MCF 10A (cell line): ENCODE measurements around the gene SHANK1. TPM values are rescaled to one million over a fixed set of nuclear protein-coding genes. Genes with fewer than 3 reads are reported as not detected.

Experiments used
- BruUV-seq: library from RNA; stranded (reverse); fragments of 400-500 nt; replicated peaks from 2 replicates; lab custom pipeline; 2021; lab: Mats Ljungman, UMichigan
- CTCF ChIA-PET: fragments of 300-600 bp; sonication (Branson Sonifier 250); formaldehyde crosslinking; extraction: SDS; loops from one replicate; lab custom pipeline; 2021; ENCODE audit warnings: antibody characterized with exemption, inconsistent platforms; lab: Yijun Ruan, JAX
- POLR2A ChIA-PET: fragments of 300-600, 350-650 bp; sonication (Branson Sonifier 250); formaldehyde crosslinking; extraction: SDS; loops from one replicate; lab custom pipeline; 2020; ENCODE audit warnings: antibody characterized with exemption, inconsistent platforms; lab: Yijun Ruan, JAX
- DNase-seq: peaks from one replicate; pipeline ENCODE4 v3.0.0-alpha.2; 2018; ENCODE audit not compliant: unreplicated experiment
- H3K27ac Mint-ChIP-seq: one replicate; pipeline ENCODE4 v1.8.0; 2022; ENCODE audit warnings: mild to moderate bottlenecking, low read depth, mixed read lengths; ENCODE audit not compliant: unreplicated experiment
- H3K27me3 Mint-ChIP-seq: one replicate; pipeline ENCODE4 v1.8.0; 2022; ENCODE audit warnings: mixed read lengths; ENCODE audit not compliant: insufficient read depth, unreplicated experiment
- H3K36me3 Mint-ChIP-seq: one replicate; pipeline ENCODE4 v1.8.0; 2022; ENCODE audit warnings: mild to moderate bottlenecking, moderate library complexity, mixed read lengths; ENCODE audit not compliant: insufficient read depth, unreplicated experiment
- H3K4me1 Mint-ChIP-seq: one replicate; pipeline ENCODE4 v1.8.0; 2022; ENCODE audit warnings: mixed read lengths; ENCODE audit not compliant: insufficient read depth, unreplicated experiment
- H3K4me3 Mint-ChIP-seq: one replicate; pipeline ENCODE4 v1.8.0; 2022; ENCODE audit warnings: mild to moderate bottlenecking, moderate library complexity, mixed read lengths; ENCODE audit not compliant: unreplicated experiment
- H3K9me3 Mint-ChIP-seq: one replicate; pipeline ENCODE4 v1.8.0; 2022; ENCODE audit warnings: mixed read lengths; ENCODE audit not compliant: unreplicated experiment
- intact Hi-C: fragments of 100-400 bp; cut with micrococcal nuclease; formaldehyde crosslinking; loops from 2 replicates; pipeline ENCODE4 v1.14.1; 2022
- total RNA-seq: library from RNA; stranded (reverse); gene quantifications from 2 replicates; pipeline ENCODE4 v1.2.3, GENCODE V29; 2022
- TF ChIP-seq, protein P1 (sequence below): fragments of 200-600 bp; IDR thresholded peaks from one replicate; pipeline ENCODE4 v1.8.0; 2022; ENCODE audit warnings: antibody characterized with exemption, mild to moderate bottlenecking; ENCODE audit not compliant: unreplicated experiment

The SHANK1 gene
- total RNA-seq, 1 experiment from 2014 or later: 0.44 TPM

DNA sequence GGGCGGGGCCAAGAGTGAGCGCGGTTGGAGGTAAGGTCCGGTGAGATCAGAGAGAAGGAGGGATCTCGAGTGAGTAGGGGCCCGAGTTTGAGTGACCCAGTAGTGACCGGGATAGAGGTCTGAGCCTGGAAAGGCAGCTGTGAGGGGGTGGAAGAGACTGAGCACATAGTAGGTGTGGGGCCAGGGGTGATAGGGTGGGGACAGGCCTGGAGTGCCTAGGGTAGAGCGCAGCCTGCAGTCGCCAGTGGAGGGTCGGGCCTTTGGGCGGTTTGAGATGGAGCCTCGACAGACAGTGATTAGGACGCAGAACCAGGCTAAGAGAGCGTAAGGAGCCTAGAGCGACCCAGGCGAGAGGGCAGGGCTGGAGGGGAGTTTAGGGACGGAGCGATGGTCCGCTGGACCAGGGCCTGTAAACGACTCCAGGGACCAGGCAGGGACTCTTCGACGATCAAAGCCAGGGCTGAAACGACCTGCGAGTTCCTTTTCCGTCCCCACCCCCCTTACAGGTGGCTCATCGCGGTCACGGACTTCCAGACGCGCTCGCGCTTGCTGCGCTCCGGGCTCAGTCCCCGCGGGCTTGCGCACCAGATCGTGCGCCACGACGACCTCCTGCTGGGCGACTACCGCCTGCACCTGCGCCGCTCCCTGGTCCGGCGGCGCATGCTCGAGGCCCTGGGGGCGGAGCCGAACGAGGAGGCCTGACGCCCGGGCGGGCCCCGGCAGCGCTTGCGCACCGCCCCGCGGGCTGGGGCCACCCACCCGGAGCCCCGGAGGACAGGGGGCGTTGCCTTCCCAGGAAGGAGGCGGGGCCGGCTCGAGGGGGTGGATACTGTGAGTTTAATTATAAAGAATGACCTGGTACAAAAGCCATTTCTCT is 60.9 kb downstream of the SHANK1 start:
- H3K9me3 Mint-ChIP-seq: peaks cover 51% of the 10 kb centered on the region
- H3K4me3 Mint-ChIP-seq: peak overlapping the region; percentile 64
- POLR2A ChIA-PET: no interaction called here
- H3K27ac Mint-ChIP-seq: no peak overlapping the region
- CTCF ChIA-PET: interaction anchor here (1.1 kb wide), 1 partner anchor 11 kb away, joined by 4 read pairs; no protein-coding TSS in a partner anchor
- DNase-seq: no peak
- BruUV-seq: no TSS peak
- intact Hi-C loops: no loop called here
- peaks cover 19% of the 10 kb centered on the region for H3K27me3 Mint-ChIP-seq
- H3K4me1 Mint-ChIP-seq: peaks cover 6% of the 10 kb centered on the region
- TF ChIP-seq, protein P1, sequence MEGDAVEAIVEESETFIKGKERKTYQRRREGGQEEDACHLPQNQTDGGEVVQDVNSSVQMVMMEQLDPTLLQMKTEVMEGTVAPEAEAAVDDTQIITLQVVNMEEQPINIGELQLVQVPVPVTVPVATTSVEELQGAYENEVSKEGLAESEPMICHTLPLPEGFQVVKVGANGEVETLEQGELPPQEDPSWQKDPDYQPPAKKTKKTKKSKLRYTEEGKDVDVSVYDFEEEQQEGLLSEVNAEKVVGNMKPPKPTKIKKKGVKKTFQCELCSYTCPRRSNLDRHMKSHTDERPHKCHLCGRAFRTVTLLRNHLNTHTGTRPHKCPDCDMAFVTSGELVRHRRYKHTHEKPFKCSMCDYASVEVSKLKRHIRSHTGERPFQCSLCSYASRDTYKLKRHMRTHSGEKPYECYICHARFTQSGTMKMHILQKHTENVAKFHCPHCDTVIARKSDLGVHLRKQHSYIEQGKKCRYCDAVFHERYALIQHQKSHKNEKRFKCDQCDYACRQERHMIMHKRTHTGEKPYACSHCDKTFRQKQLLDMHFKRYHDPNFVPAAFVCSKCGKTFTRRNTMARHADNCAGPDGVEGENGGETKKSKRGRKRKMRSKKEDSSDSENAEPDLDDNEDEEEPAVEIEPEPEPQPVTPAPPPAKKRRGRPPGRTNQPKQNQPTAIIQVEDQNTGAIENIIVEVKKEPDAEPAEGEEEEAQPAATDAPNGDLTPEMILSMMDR: no peak
- H3K36me3 Mint-ChIP-seq: peaks cover 6% of the 10 kb centered on the region

DNA sequence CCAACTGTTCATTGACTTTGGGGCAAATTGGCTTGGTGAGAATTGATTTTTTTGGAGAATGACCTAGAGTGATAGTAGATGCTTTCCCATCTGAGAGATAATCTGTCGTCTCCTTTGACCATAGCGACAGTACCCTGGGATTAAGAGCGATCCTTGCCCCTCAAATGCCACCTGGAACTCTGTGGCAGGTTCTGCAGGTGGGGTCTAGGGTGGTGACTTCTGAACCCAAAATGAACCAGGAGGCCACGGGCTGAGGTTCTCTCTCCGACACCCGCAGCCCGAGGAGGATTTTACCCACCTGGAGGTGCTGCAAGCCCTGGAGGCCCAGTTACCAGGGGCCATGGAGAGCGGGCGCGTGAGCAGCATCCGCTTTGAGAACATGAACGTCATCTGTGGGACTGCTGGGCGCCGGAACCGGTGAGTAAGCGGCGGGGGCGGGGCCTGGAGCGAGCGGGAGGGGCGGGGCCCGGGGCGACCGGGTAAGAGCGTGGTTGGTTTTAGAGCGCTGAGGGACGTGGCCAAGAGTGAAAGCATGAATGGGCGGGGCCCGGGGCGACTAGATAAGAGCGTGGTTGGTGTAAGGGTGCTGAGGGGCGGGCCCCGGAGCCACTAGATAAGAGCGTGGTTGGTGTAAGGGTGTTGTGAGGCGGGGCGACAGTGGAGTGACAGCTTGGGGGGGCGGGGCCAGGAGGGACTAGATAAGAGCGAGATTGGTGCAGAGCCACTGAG is 61.7 kb downstream of the SHANK1 start:
- H3K4me1 Mint-ChIP-seq: peaks cover 6% of the 10 kb centered on the region
- ChIA-PET CTCF (interaction anchor here (1.1 kb wide), 1 partner anchor 12 kb away, joined by 4 read pairs; no protein-coding TSS in a partner anchor), POLR2A (no interaction called here)
- peaks cover 46% of the 10 kb centered on the region for H3K9me3 Mint-ChIP-seq
- BruUV-seq: no TSS peak
- H3K4me3 Mint-ChIP-seq: peak overlapping the region; percentile 64
- TF ChIP-seq, protein P1: no peak
- peaks cover 6% of the 10 kb centered on the region for H3K36me3 Mint-ChIP-seq
- intact Hi-C loops: no loop called here
- peak; percentile 93 for DNase-seq
- peaks cover 21% of the 10 kb centered on the region for H3K27me3 Mint-ChIP-seq
- H3K27ac Mint-ChIP-seq: no peak overlapping the region

DNA sequence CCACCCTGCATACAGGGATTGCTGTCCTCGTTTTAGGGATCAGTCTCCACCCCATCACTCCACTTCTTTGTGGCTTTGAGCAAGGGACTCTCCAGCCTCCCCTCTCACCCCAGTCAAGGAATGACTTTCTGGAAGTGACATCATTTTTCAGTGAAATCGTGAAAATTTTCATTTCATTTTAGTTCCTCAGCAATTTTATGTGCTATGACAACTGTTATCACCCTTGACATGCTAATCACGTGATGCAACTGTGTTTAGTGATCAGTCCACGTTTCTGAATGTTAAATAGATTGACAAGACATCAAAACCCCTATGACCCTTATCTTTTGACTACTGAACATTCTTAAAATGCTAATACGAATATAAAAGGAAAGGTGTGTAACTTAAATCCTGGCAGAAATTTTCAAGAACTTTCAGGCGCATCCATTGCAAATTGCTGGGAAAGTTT is 62.4 kb downstream of the SHANK1 start:
- Mint-ChIP-seq H3K27me3 (peaks cover 21% of the 10 kb centered on the region), H3K4me3 (peak overlapping the region; percentile 64), H3K36me3 (peaks cover 6% of the 10 kb centered on the region), H3K27ac (no peak overlapping the region), H3K9me3 (peaks cover 43% of the 10 kb centered on the region), H3K4me1 (peaks cover 6% of the 10 kb centered on the region)
- ChIA-PET CTCF (interaction anchor here (0.6 kb wide), 1 partner anchor 101 kb away, joined by 3 read pairs; no protein-coding TSS in a partner anchor), POLR2A (no interaction called here)
- DNase-seq: no peak
- TF ChIP-seq, protein P1: no peak
- no TSS peak for BruUV-seq
- intact Hi-C loops: no loop called here

DNA sequence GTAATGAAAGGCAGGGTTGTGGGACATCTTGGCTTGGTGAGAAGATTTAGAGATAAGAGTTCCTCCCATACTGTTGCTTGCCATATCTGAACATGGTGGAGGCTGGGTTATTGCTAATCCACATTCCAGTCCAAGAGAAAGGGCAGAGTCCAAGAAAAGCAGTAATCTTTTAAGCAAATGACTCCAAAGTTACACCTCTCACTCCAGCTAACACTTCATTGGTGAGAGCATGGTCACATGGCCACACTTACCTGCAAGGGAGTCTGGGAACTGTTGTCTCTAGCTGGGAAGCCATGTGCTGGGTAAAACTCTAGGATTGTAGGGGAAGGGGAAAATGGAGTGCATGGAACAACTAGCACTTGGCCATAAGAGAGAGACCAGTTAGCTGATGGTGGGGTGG is 64.7 kb downstream of the SHANK1 start:
- H3K4me3 Mint-ChIP-seq: no peak overlapping the region
- H3K36me3 Mint-ChIP-seq: no peaks in the 10 kb centered on the region
- intact Hi-C loops: no loop called here
- TF ChIP-seq, protein P1: no peak
- no peak overlapping the region for H3K27ac Mint-ChIP-seq
- POLR2A ChIA-PET: no interaction called here
- CTCF ChIA-PET: interaction anchor here (0.9 kb wide), 1 partner anchor 117 kb away, joined by 4 read pairs; no protein-coding TSS in a partner anchor
- BruUV-seq: no TSS peak
- peaks cover 6% of the 10 kb centered on the region for H3K4me1 Mint-ChIP-seq
- peaks cover 31% of the 10 kb centered on the region for H3K9me3 Mint-ChIP-seq
- peaks cover 21% of the 10 kb centered on the region for H3K27me3 Mint-ChIP-seq
- no peak for DNase-seq
